GM12878 (cell line): ENCODE data around the gene MLPH.

Source experiments
- CREM ChIP-seq: IDR thresholded peaks from 2 replicates; pipeline ENCODE4 v1.6.1; 2014; ENCODE audit warnings: antibody characterized with exemption, low read depth
- MTA3 ChIP-seq: IDR thresholded peaks from 2 replicates; pipeline ENCODE4 v1.6.1; 2012; ENCODE audit warnings: low read length, inconsistent platforms, borderline replicate concordance
- POLR2AphosphoS5 ChIP-seq: IDR thresholded peaks from 2 replicates; pipeline ENCODE4 v1.6.1; 2011; ENCODE audit warnings: mild to moderate bottlenecking, low read length, inconsistent platforms
- TCF7 ChIP-seq: IDR thresholded peaks from 2 replicates; pipeline ENCODE4 v1.6.1; 2014; ENCODE audit warnings: antibody characterized with exemption, borderline replicate concordance
- TF ChIP-seq, protein P1 (sequence below), 3 experiments: IDR thresholded peaks in 2 of 3; conservative IDR thresholded peaks in 1 of 3; 2 replicates each; pipeline ENCODE4 v1.5.1; 2011; ENCODE audit warnings: low read depth in 3 of 3, low read length in 3 of 3, mild to moderate bottlenecking in 3 of 3, control low read depth in 2 of 3, moderate library complexity in 2 of 3, inconsistent platforms in 1 of 3, mixed read lengths in 1 of 3; ENCODE audit not compliant: control insufficient read depth in 2 of 3, insufficient read depth in 1 of 3; ENCODE audit errors: extremely low read depth in 1 of 3
- TF ChIP-seq, protein P2 (sequence below): IDR thresholded peaks from 2 replicates; pipeline ENCODE4 v1.6.1; 2011; ENCODE audit warnings: borderline replicate concordance, low read depth, mild to moderate bottlenecking, moderate library complexity, low read length; ENCODE audit not compliant: insufficient read depth, poor library complexity, severe bottlenecking

DNA sequence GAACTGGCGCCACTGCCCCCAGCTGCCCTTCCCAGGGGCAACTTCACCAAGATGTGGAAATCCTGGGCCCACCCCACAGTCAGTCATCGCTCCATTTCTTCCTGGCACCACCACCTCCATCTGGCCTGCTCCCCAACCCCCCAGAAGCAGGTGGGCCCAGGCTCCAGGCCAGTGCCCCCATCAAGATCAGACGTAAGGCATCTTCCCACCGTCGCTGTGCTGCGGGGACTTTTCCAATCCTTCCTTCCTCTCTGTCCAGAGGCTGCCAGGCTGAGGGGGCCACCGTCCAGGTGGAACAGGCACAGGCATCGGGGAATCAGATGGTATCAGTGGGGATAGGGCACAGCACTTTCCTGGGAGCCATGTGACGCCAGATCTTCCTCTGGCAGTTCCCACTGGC, 87.4 kb downstream of the MLPH start:
- TF ChIP-seq POLR2AphosphoS5 = no peak
- TF ChIP-seq, protein P1, sequence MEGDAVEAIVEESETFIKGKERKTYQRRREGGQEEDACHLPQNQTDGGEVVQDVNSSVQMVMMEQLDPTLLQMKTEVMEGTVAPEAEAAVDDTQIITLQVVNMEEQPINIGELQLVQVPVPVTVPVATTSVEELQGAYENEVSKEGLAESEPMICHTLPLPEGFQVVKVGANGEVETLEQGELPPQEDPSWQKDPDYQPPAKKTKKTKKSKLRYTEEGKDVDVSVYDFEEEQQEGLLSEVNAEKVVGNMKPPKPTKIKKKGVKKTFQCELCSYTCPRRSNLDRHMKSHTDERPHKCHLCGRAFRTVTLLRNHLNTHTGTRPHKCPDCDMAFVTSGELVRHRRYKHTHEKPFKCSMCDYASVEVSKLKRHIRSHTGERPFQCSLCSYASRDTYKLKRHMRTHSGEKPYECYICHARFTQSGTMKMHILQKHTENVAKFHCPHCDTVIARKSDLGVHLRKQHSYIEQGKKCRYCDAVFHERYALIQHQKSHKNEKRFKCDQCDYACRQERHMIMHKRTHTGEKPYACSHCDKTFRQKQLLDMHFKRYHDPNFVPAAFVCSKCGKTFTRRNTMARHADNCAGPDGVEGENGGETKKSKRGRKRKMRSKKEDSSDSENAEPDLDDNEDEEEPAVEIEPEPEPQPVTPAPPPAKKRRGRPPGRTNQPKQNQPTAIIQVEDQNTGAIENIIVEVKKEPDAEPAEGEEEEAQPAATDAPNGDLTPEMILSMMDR (IDR thresholded peaks at IDR 0.05 in 2 of 3, conservative IDR thresholded peaks at IDR 0.05 in 1 of 3; ENCODE audit: control insufficient read depth in 2 of 3, extremely low read depth in 1 of 3, insufficient read depth in 1 of 3, low read depth in 3 of 3, low read length in 3 of 3) = no peak
- TF ChIP-seq TCF7 = no peak
- TF ChIP-seq CREM = no peak
- no peak for TF ChIP-seq MTA3
- TF ChIP-seq, protein P2, sequence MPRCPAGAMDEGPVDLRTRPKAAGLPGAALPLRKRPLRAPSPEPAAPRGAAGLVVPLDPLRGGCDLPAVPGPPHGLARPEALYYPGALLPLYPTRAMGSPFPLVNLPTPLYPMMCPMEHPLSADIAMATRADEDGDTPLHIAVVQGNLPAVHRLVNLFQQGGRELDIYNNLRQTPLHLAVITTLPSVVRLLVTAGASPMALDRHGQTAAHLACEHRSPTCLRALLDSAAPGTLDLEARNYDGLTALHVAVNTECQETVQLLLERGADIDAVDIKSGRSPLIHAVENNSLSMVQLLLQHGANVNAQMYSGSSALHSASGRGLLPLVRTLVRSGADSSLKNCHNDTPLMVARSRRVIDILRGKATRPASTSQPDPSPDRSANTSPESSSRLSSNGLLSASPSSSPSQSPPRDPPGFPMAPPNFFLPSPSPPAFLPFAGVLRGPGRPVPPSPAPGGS = no peak
